ENCODE measurements around the gene NFRKB. TPM values are rescaled to one million over a fixed set of nuclear protein-coding genes. Genes with fewer than 3 reads are reported as not detected.

Gene NFRKB
- total and polyA plus RNA-seq, 2 of the 8 experiments (the other 6 are each of a cell fraction or from before 2014, with no cell fraction given) = 17.0 to 31.0 TPM

GRCh38 chr11:129938764-129939163, 43.4 kb upstream of the NFRKB start:
- H3K79me1 ChIP-seq (ENCODE audit: low read depth, low read length) = no peaks in the 10 kb centered on the region
- DNase-seq (ENCODE audit: low read depth in 1 of 2, low spot score in 2 of 2) (no peak), FAIRE-seq (no peak)
- H2BK20ac ChIP-seq (ENCODE audit: low read length) = no peak overlapping the region
- WGBS, 2 experiments (ENCODE audit: extremely low coverage in 1 of 2, insufficient coverage in 1 of 2, insufficient read length in 1 of 2, insufficient replicate concordance in 2 of 2, low coverage in 1 of 2, low lambda C conversion rate in 2 of 2, missing lambda C conversion rate in 1 of 2) = 88% methylated on average over 5 of the region's 5 CpGs; no CpG with 5 or more reads in 1 of the 2 experiments
- H2BK12ac ChIP-seq (ENCODE audit: low read depth, low read length) = peak overlapping the region; percentile 62; the same call in 1 of the 2 replicates
- H3K23ac ChIP-seq (ENCODE audit: insufficient read length) = no peak overlapping the region
- CTCF ChIA-PET (ENCODE audit: partially characterized antibody) = interaction anchor here (1.2 to 1.6 kb wide), 2 partner anchors 53 to 194 kb away, joined by 6 to 9 read pairs; no protein-coding TSS in a partner anchor
- no peaks in the 10 kb centered on the region for H3K27me3 ChIP-seq (replicated peaks in 1 of 4; ENCODE audit: control insufficient read depth in 3 of 4, extremely low read depth in 1 of 4, insufficient read depth in 3 of 4, low read length in 3 of 4)
- TF ChIP-seq HDAC6 (IDR thresholded peaks at IDR 0.05; ENCODE audit: low read depth, low read length) (no peak), CHD1 (IDR thresholded peaks at IDR 0.05; ENCODE audit: low read depth, low read length) (no peak), ZNF274 (IDR thresholded peaks at IDR 0.05; ENCODE audit: borderline replicate concordance, extremely low read depth, low read length) (no peak), ATF2 (IDR thresholded peaks at IDR 0.05; ENCODE audit: low read length) (no peak), NANOG (IDR thresholded peaks at IDR 0.05; ENCODE audit: insufficient read depth, low read depth, low read length, poor library complexity, severe bottlenecking) (no peak), RAD21 (IDR thresholded peaks at IDR 0.05 in 1 of 2, conservative IDR thresholded peaks at IDR 0.05 in 1 of 2; ENCODE audit: low read depth in 2 of 2, low read length in 2 of 2) (no peak), JUND (IDR thresholded peaks at IDR 0.05; ENCODE audit: low read length) (no peak)
- H3K4me2 ChIP-seq (ENCODE audit: insufficient read depth in 1 of 2, low read depth in 2 of 2, low read length in 2 of 2) = no peak overlapping the region
- peak overlapping the region; percentile 70 for H4K91ac ChIP-seq (replicated peaks; ENCODE audit: insufficient read length, low read length)
- H3K9me3 ChIP-seq (ENCODE audit: insufficient read depth in 2 of 2, low read depth in 1 of 2, low read length in 1 of 2) = no peaks in the 10 kb centered on the region
- H3K79me2 ChIP-seq (ENCODE audit: control insufficient read depth in 1 of 2, insufficient read depth in 2 of 2, low read length in 2 of 2) = no peaks in the 10 kb centered on the region
- H2BK5ac ChIP-seq (ENCODE audit: low read depth, low read length) = peak overlapping the region; percentile 55; the same call in 1 of the 2 replicates
- H4K5ac ChIP-seq (ENCODE audit: insufficient read length, low read depth, low read length) = no peak overlapping the region
- H3K18ac ChIP-seq (ENCODE audit: extremely low read depth, low read length) = 0 out of 2 replicates have a peak overlapping the region, but pooled peaks have one; percentile 4
- peaks cover 0 to 12% (median 7%) of the 10 kb centered on the region in 4 experiments; a peak in 3 of 8 replicates for H3K36me3 ChIP-seq (ENCODE audit: control insufficient read depth in 2 of 4, insufficient read depth in 4 of 4, low read length in 3 of 4)
- no peak overlapping the region for H3K27ac ChIP-seq (ENCODE audit: low read depth, low read length)
- H2BK120ac ChIP-seq (replicated peaks; ENCODE audit: low read depth, low read length) = no peak overlapping the region
- no peak overlapping the region for H3K4ac ChIP-seq (replicated peaks; ENCODE audit: insufficient read length, low read depth, low read length)
- H3K4me1 ChIP-seq (replicated peaks in 1 of 4; ENCODE audit: control insufficient read depth in 3 of 4, insufficient read depth in 4 of 4, low read length in 3 of 4) = peaks cover 0 to 11% (median 6%) of the 10 kb centered on the region in 4 experiments; a peak in 6 of 7 replicates
- H3K9ac ChIP-seq (replicated peaks in 1 of 4; ENCODE audit: extremely low read depth in 1 of 4, low read depth in 3 of 4, low read length in 3 of 4) = no peak overlapping the region
- no peak overlapping the region for H4K8ac ChIP-seq (ENCODE audit: extremely low read depth, insufficient read depth, low read length)
- H4K20me1 ChIP-seq (replicated peaks in 1 of 2; ENCODE audit: control insufficient read depth in 1 of 2, insufficient read depth in 2 of 2, low read length in 2 of 2) = no peaks in the 10 kb centered on the region
- no peak overlapping the region for H2AFZ ChIP-seq (ENCODE audit: low read length)
- no peak overlapping the region for H3K4me3 ChIP-seq (ENCODE audit: extremely low read depth in 1 of 4, insufficient read depth in 2 of 4, low read depth in 3 of 4, low read length in 4 of 4)
- POLR2A ChIA-PET (ENCODE audit: partially characterized antibody) = no interaction called here
- H2AK5ac ChIP-seq (ENCODE audit: low read depth, low read length) = no peak overlapping the region; the same call in 1 of the 2 replicates
- no peaks in the 10 kb centered on the region for H3K23me2 ChIP-seq (ENCODE audit: low read depth, low read length)
- H3K56ac ChIP-seq (replicated peaks; ENCODE audit: insufficient read length, low read depth, low read length) = no peak overlapping the region
- H2BK15ac ChIP-seq (ENCODE audit: low read length) = no peak overlapping the region
- H3K14ac ChIP-seq (ENCODE audit: insufficient read length) = no peak overlapping the region
